Immature natural killer cell (primary cell): ENCODE data around the gene EOLA2. TPM values are rescaled to one million over a fixed set of nuclear protein-coding genes. Genes with fewer than 3 reads are reported as not detected.

Experiments
- polyA plus RNA-seq, 3 donors: library from polyadenylated mRNA; unstranded; fragments of 300-500 nt; fragmentation: Illumina TruSeq; gene quantifications; one replicate each; pipeline ENCODE4 v1.2.3, GENCODE V29; 2021

The EOLA2 gene
- polyA plus RNA-seq, 3 donors from 2014 or later, result 38.6 to 65.1 (median 51.5) TPM

Other genes with a start within 250 kb of the EOLA2 start
- gene MAGEA11, start 226.4 kb downstream of the EOLA2 start, polyA plus RNA-seq, result not detected
- under 1 TPM in 1 of 3 donors, not detected in 2; 0.26 TPM for gene HSFX1, start 164.4 kb downstream of the EOLA2 start, polyA plus RNA-seq
- not detected for gene MAGEA9, start 156.6 kb downstream of the EOLA2 start, polyA plus RNA-seq
- not detected for gene MAGEA8, start 57.3 kb downstream of the EOLA2 start, polyA plus RNA-seq
- not detected for gene HSFX4, start 8.9 kb downstream of the EOLA2 start, polyA plus RNA-seq